ENCODE data around the gene SETBP1.

- TF ChIP-seq, protein P1, sequence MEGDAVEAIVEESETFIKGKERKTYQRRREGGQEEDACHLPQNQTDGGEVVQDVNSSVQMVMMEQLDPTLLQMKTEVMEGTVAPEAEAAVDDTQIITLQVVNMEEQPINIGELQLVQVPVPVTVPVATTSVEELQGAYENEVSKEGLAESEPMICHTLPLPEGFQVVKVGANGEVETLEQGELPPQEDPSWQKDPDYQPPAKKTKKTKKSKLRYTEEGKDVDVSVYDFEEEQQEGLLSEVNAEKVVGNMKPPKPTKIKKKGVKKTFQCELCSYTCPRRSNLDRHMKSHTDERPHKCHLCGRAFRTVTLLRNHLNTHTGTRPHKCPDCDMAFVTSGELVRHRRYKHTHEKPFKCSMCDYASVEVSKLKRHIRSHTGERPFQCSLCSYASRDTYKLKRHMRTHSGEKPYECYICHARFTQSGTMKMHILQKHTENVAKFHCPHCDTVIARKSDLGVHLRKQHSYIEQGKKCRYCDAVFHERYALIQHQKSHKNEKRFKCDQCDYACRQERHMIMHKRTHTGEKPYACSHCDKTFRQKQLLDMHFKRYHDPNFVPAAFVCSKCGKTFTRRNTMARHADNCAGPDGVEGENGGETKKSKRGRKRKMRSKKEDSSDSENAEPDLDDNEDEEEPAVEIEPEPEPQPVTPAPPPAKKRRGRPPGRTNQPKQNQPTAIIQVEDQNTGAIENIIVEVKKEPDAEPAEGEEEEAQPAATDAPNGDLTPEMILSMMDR (IDR thresholded peaks at IDR 0.05) = no peak
- TF ChIP-seq POLR2A (IDR thresholded peaks at IDR 0.05) (no peak), EP300 (IDR thresholded peaks at IDR 0.05) (no peak)
These were observed 45.1 kb upstream of the SETBP1 start for GRCh38 chr18:44635546-44635945.
